ENCODE data around the gene YTHDF2.
A peak's percentile ranks its signal among the peaks of the same experiment; 100 is the strongest.
"Not testable (repeated sequence)": the region's sequence is repeated elsewhere in the genome, so short reads cannot be mapped to it uniquely, and the experiment has no call there.

The YTHDF2 gene

DNA sequence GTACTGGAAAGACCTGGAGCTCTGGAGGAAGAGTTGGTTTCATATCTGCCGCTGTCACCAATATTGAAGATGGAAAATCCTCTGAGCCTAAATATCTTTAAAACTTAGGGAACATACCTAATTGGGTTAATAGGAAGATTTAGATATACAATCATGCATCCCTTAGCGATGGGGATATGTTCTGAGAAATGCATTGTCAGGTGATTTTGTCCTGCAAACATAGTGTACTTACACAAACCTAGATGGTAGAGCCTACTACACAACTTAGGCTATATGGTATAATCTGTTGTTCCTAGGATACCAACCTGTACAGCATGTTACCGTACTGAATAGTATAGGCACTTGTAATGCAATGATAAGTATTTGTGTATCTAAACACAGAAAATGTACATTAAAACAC, 22.5 kb downstream of the YTHDF2 start:
- no peak for DNase-seq (ENCODE audit: low spot score)

DNA sequence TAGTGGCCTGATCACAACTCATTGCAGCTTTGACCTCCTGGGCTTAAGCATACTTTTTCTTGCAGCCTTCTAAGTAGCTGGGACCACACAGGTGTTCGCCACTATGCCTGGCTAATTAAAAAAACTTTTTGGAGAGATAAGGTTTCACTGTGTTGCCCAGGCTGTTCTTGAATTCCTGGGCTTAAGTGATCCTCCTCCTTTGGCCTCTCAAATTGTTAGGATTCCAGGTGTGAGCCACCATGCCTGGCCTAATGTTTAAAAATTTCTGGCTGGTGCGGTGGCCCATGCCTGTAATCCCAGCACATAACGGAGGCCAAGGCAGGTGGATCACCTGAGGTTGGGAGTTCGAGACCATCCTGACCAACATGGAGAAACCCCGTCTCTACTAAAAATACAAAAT, 24.4 kb downstream of the YTHDF2 start:
- no peak for DNase-seq (ENCODE audit: low spot score)

DNA sequence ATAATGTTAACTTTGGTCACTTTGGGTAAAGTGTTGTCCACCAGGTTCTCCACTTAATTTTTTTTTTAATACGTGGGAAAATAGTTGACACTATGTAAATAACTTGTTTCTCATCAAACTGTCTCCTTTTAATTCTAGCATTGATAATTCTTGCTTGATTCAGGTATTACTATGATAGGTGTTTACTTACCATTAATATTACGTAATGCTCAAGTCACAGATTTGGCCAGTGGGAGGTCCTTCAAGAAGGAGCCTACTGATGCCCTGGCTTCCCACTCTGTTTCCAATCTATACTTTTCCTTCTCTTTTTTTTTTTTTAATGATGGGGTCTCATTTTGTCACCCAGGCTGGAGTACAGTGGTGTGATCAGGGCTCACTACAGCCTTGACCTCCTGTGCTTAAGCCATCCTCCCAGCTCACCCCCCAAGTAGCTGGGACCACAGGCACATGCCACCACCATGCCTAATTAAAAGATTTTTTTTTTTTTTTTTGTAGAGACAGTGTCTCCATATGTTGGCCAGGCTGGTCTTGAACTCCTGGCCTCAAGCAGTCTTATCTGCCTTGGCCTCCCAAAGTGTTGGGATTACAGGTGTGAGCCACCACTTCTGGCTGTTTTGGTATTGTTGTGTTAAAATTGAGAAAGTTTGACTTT, 29.9 kb downstream of the YTHDF2 start:
- no peak for DNase-seq (ENCODE audit: low spot score)

DNA sequence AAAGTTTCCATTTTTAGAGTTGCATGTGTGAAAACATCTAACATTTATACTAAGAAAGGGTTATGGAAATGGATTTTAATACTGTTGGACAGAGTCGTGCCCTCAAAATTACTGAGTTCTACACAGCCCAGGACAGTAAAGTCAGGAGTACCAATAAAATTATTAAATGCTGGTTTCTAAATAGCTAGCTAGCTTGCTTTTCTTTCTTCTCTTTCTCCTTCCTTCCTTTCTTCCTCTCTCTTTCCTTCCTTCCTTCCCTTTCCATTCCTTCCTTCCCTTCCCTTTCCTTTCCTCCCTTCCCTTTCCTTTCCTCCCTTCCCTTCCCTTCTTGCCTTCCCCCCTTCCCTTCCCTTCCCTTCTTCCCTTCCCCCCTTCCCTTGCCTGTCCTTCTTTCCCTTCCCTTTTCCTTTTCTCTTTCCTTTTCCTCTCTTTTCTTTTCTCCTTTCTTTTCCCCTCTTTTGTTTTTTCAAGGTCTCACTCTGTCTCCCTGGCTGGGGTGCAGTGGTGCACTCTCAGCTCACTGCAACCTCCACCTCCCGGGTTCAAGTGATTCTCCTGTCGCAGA, 33.9 kb downstream of the YTHDF2 start:
- no peak for DNase-seq (ENCODE audit: low spot score)

DNA sequence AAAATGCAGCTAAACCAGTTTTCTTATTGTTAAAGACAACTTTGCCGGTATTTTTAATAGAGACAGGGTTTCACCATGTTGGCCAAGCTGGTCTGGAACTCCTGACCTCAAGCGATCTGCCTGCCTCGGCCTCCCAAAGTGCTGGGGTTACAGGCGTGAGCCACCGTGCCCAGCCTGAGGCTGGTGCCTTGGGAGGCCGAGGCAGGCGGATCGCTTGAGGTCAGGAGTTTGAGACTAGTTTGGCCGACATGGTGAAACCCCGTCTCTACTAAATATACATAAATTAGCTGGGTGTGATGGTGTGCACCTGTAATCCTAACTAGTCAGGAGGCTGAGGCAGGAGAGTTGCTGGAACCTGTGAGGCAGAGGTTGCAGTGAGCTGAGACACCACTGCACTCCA, 35.2 kb downstream of the YTHDF2 start:
- DNase-seq (ENCODE audit: low spot score): not testable (repeated sequence)

DNA sequence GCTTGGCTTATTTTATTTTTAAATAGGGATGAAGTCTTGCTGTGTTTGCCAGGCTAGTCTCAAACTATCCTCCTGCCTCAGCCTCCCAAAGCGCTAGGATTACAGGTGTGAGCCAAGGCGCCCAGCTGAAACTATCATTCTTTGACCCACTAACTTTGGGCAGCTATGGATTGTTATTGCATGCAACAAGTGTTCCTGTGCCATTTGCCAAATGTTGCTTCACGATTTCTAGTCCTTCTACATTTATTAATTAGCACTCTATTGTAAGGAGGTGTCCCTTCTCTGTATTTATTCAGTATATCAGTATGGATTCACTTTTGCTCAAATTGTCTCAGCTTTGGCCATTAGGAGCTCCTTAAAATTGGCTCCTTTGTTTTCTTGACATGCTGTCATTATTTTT, 36.4 kb downstream of the YTHDF2 start:
- DNase-seq (ENCODE audit: low spot score): no peak

DNA sequence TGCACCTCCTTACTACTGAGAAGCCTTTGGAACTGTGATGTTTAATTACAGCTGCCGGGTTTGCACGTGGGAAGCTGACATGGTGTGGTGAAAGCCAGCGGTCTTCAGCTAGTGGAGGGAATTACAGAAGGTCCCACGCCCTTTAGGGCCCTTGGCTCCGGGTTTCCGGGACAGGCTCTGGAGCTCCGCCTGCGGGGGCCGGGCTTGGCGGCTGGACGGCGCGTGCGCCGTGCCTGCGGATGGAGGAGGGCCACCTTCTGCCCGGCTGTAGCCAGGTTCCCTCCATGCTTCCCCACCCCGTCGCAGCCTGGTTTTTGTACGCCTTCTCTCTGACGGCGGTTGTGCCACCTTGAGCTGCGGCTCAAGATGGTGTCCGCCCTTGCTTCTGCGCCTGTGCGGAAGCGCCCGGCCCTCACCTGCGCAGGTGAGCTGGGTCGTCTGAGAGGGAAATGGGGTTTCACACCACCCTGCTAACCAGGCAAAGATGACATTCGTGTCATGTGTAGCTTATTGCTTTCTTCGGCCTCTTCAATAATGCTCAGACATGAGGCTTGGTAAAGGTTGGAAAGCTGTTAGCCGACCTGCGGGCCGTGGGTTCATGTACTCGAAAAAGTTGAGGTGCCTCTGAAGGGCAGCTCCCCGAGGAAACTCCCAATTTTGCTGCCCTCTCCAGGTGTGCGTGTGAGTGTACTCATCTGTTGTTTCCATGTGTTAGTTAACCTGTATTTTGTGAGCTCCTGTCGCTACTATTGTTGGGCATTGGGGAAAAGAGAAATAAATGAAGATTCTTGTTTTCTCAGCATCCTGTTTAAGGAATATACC, 38.6 kb downstream of the YTHDF2 start:
- DNase-seq (ENCODE audit: low spot score): peak; percentile 46

DNA sequence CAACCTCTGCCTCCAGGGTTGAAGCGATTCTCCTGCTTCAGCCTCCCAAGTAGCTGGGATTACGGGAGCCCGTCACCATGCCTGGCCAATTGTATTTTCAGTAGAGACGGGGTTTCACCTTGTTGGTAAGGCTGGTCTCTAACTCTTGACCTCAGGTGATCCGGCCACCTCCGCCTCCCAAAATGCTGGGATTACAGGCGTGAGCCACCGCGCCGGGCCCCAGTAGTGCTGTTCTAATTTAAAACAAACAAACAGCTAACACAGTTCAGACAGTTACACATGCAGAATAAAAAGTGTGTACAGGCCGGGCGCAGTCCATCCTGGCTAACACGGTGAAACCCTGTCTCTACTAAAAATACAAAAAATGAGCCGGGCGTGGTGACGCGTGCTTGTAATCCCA, 39.6 kb downstream of the YTHDF2 start:
- no peak for DNase-seq (ENCODE audit: low spot score)

DNA sequence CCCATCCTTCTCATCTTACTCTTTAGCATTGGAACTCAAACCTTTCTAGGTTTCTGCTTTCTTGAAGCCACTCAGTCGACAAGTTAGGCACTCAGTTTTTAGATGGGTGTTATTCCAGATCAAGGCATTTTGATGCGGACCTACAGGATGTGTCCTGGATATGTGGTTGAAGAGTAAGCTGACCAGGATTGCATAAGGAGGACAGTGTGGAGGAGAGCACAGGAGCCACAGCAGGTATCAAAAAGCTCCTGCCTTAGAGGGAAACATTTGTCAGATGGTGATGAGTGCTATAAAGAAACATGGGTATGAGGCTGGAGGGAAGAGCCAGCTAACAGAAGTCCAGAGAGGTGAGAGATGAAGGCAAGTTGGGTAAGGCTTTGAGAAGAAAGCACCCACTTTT, 41.3 kb downstream of the YTHDF2 start:
- no peak for DNase-seq (ENCODE audit: low spot score)

DNA sequence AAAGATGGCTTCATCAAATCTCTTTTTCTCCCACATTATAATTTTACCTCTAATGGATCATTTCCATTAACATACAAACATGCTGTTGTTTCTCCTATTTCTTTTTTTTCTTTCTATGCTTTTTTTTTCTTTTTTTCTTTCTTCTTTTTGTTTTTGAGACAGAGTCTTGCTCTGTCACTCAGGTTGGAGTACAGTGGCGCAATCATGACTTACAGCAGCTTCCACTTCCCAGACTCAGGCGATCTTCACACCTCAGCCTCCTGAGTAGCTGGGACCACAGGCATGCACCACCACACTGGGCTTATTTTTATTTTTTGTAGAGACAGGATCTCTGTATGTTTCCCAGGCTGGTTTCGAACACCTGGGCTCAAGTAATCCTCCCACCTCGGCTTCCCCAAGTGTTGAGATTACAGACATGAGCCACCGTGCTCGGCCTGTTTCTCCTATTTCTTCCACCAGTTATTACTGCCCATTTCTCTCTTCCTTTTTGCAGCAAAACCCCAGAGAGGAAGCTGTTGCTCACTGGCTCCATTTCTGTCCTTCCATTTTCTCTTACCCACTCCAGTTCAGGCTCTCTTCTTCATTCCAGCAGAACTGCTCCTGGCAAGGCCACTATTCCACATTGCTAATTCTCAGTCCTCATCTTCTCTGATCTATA, 43.1 kb downstream of the YTHDF2 start:
- DNase-seq (ENCODE audit: low spot score): no peak

DNA sequence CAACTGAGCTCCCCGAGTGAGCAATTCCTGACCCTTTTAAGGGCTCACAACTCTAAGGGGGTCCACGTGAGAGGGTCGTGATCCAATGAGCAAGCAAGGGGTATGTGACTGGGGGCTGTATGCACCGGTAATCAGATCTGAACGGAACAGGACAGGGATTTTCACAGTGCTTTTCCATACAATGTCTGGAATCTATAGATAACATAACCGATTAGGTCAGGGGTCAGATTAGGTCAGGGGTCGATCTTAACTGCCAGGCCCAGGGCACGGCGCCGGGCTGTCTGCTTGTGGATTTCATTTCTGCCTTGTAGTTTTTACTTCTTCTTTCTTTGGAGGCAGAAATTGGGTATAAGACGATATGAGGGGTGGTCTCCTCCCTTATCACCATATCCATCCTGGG, 44.6 kb downstream of the YTHDF2 start:
- no peak for DNase-seq (ENCODE audit: low spot score)

DNA sequence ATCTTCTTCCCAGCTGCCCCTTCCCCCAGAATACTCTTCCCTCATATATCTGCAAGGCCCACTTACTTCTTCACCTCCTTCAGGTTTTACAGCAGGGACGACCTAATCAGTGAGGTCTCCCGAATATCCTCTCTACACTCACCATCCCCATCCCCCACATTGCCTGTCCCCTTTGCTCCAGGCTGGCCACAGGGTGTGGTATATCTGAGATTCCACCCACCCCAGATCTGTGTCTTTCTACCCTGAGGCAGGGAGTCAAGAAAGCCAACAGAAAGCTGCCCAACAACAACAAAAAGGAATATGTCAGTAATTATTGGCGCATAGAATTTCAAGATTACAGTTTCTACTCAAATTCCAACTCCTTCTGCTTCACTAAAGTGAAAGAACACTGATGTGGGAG, 45.3 kb downstream of the YTHDF2 start:
- DNase-seq (ENCODE audit: low spot score): no peak

DNA sequence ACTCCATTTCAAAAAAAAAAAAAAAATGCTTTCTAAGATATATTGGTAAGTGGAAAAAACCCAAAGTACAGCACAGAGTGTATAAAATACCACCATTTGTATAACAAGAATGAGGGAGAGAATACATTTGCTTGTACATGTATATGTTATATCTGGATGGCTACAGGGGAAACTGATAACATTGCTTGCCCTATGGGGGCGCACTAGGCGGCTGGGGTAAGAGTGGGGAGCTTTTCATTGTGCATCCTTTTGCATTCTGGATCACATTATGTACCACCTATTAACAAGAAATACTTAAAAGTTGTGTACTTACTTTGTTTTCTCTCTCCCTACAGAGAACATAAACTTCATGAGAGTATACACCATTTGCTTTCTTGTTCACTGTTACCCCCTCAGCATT, 46.6 kb downstream of the YTHDF2 start:
- no peak for DNase-seq (ENCODE audit: low spot score)

DNA sequence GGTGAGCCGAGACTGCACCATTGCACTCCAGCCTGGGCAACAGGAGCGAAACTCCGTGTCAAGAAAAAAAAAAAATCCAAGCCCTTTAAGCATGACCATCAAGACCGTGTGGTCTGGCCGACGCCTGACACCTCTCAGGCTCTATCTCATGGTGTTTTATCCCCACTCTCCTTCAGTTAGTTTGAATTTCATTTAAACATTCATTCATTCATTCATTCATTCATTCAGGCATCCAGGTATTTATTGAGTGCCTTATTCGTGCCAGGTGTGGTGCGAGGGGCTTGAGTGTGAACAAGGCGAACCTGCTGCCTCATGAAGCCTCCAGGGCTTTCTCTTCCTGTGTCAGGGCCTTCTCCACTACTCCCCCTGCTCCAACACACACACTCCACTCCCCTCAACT, 52.7 kb downstream of the YTHDF2 start:
- no peak for DNase-seq (ENCODE audit: low spot score)

DNA sequence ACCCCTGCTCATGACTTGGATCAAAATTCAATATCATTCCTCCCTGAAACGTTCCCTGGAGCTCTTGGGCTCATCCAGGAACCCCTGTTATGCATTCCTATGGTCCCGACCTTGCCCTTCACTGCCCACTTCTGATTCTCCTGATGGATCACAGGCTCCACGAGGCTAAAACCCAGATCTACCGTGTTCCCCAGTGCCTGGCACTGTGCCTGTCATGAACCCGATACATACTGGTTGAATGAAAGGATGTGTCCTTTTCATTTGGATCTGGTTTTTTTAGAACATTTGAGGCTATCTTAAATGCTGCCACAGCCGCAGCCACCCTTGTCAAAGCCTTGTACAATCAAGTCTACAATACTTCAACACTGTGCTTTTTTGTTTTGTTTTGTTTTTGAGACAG, 53.1 kb downstream of the YTHDF2 start:
- no peak for DNase-seq (ENCODE audit: low spot score)

DNA sequence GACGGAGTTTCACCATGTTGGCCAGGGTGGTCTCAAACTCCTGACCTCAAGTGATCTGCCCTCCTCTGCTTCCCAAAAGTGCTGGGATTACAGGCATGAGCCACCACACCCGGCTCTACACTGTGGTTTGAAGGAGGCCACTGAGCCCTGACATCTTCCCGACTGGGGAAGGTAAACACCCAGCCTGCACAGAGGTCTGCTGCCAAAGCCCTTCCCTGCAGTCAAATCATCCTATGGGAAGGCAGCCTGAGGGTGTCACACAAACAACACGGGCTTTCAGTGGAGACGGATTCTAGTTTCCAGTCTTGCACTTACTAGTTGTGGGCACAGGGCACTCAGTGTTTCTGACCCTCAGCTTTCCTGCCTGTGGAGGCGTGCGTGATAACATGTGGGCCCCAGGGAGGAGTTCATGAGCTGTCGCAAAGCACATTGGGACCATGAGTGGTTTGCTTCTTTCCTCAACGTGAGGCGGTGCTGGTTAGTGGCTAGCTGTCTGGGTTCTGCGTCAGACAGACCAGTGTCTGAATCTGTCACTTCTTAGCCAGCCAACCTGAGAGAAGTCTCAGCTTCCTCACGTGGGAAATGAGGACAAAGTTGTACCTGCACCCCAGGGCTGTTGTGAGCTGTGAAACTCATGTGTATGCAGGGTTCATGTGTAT, 53.8 kb downstream of the YTHDF2 start:
- DNase-seq (ENCODE audit: low spot score): no peak

DNA sequence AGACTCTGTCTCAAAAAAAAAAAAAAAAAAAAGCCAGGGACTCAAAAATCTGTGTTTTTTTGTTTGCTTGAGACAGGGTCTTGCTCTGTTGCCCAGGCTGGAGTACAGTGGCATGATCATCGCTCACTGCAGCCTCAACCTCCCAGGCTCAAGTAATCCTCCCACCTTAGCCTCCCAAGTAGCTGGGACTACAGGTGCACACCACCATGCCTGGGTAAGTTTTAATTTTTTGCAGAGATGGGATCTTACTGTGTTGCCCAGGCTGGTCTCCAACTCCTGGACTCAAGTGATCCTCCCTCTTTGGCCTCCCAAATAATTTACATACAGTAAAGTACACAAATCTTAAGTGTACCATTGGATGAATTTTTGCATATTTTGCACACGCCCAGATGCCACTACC, 55.2 kb downstream of the YTHDF2 start:
- DNase-seq (ENCODE audit: low spot score): not testable (repeated sequence)

DNA sequence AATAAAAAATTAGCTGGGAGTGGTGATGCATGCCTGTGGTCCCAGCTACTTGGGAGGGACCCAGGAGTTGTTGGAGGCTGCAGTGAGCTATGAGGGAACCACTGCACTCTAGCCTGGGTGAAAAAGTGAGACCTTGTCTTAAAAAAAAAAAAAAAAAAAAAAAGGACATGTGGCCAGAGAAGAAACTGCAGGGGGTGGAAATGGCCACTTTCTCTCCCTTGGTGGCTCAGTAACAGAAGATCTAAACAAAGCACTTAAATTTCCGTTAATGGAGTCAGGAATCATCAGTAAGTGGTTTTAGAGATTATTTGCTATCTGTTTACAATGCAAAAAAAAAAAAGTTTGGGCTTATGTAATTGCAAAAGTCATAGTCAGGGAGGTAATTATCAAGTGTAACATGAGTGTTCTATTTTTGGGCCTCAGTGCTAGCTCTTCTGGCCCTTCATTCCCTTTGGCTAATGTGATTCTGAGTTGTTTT, 55.9 kb downstream of the YTHDF2 start:
- no peak for DNase-seq (ENCODE audit: low spot score)

DNA sequence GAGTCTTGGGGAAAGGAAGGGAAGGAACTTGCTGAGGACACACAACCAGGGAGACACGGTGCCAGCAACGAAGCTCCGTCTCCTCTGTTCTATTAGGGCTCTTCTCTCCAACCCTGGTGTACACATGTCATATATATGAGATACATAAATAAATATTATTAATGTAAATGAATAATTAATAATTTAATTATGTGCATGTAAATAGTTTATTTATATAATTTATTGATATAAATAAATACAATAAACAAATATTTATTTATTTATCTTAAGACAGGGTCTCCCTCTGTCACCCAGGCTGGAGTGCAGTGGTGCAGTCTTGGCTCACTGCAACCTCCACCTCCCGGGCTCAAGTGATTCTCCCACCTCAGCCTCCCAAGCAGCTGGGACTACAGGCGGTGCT, 57.8 kb downstream of the YTHDF2 start:
- DNase-seq (ENCODE audit: low spot score): not testable (repeated sequence)

DNA sequence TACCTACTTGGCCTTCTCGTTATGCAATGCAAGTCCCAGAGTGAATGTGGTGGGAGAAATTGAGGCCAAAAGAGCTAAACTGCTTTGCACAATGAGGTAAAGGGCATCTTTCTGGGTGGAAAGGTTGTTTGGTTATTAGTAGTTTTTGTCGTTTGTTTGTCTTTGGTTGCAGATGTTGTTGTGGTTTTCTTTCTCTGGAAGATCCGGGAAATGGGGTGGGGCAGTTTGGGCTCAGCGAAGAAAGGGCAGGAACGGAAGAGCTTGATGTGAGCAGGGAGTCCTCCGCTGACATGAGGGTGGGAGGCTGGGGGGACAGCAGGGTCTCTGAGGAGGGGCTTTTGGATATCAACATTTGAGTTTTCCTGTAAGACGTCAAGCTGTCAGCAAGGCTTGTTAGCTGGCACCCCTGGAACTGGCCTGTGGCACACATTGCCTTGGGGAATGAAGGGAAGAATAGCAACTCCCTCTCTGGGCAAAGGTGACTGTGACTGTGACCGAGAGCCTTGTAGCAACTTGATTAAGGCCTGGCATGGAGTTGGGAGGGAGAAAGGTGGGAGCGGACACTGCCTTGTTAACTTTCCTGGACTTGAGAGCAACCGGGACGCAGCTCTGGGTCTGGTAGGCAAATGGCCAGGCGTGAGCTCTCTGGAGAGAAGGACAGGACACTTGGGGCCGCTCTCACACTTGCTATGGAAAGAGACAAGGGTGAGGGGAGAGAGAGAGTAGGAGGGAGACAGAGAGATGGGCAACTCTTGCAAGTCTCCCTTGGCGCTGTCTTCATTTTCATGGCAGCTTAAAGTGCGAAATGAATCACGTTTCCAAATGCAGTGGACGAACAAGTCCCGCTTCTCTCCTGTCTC, 59.8 kb downstream of the YTHDF2 start:
- DNase-seq (ENCODE audit: low spot score): no peak

DNA sequence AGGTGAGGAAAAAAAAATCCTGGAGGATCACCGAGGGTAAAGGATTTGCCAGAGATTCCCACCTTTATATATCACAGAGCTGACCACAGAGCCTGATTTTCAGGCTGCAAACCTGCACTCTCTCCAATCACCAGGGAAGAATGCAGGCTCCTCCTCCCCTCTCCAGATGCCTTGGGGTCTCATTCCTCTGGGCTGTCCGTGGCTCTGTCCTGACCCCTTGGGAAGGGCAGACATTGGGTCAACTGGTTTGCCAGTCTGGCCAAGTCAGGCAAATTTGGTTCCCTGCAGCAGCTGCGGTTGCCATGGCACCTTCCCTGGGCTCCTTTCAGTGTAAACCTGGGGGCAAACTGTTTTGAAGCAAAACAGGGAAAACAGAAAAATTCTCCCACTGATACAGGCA, 63.6 kb downstream of the YTHDF2 start:
- no peak for DNase-seq (ENCODE audit: low spot score)

All from hematopoietic multipotent progenitor cell treated with erythropoietin and hydrocortisone succinate and interleukin-3 and kit ligand, for 17 days (in vitro differentiated cells).